ENCODE results near the gene PPP1R9A.

Gene PPP1R9A

GRCh38 chr7:95279417-95279816, 372.0 kb downstream of the PPP1R9A start:
- no peaks in the 10 kb centered on the region for H3K36me3 ChIP-seq (ENCODE audit: insufficient read depth, low read length)
- no peaks in the 10 kb centered on the region for H3K9me3 ChIP-seq (ENCODE audit: insufficient read depth, low read length, severe bottlenecking)
- DNase-seq (no peak), ATAC-seq (ENCODE audit: insufficient read depth, low read depth) (no peak)
- TF ChIP-seq, protein P1, sequence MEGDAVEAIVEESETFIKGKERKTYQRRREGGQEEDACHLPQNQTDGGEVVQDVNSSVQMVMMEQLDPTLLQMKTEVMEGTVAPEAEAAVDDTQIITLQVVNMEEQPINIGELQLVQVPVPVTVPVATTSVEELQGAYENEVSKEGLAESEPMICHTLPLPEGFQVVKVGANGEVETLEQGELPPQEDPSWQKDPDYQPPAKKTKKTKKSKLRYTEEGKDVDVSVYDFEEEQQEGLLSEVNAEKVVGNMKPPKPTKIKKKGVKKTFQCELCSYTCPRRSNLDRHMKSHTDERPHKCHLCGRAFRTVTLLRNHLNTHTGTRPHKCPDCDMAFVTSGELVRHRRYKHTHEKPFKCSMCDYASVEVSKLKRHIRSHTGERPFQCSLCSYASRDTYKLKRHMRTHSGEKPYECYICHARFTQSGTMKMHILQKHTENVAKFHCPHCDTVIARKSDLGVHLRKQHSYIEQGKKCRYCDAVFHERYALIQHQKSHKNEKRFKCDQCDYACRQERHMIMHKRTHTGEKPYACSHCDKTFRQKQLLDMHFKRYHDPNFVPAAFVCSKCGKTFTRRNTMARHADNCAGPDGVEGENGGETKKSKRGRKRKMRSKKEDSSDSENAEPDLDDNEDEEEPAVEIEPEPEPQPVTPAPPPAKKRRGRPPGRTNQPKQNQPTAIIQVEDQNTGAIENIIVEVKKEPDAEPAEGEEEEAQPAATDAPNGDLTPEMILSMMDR (IDR thresholded peaks at IDR 0.05; ENCODE audit: borderline replicate concordance, extremely low read depth, low read length, poor library complexity, severe bottlenecking), result no peak
- no peak for TF ChIP-seq EZH2 (IDR thresholded peaks at IDR 0.05; ENCODE audit: borderline replicate concordance, low read depth, low read length, severe bottlenecking)
- no peak overlapping the region for H2AFZ ChIP-seq (ENCODE audit: low read depth, low read length)
- H3K4me2 ChIP-seq (ENCODE audit: insufficient read depth, low read length), result no peak overlapping the region
- no peak overlapping the region for H3K9ac ChIP-seq (ENCODE audit: low read depth, low read length)
- no peaks in the 10 kb centered on the region for H4K20me1 ChIP-seq (ENCODE audit: insufficient read depth, low read length)
- no peaks in the 10 kb centered on the region for H3K4me1 ChIP-seq (ENCODE audit: insufficient read depth, low read length)
- no peak overlapping the region for H3K27ac ChIP-seq (ENCODE audit: low read length)
- H3K4me3 ChIP-seq (ENCODE audit: low read depth in 1 of 2, low read length in 2 of 2), result no peak overlapping the region
- no peaks in the 10 kb centered on the region for H3K79me2 ChIP-seq (ENCODE audit: insufficient read depth, low read length)
- no peaks in the 10 kb centered on the region for H3K27me3 ChIP-seq (ENCODE audit: insufficient read depth, low read length, poor library complexity)

- Histone ChIP-seq H2AFZ (ENCODE audit: low read depth, low read length) (no peak overlapping the region), H3K27ac (ENCODE audit: low read length) (no peak overlapping the region)
Measured at GRCh38 chr7:95286096-95286495, 378.7 kb downstream of the PPP1R9A start.

GRCh38 chr7:95290166-95290830, 382.9 kb downstream of the PPP1R9A start:
- Histone ChIP-seq H3K4me1 (ENCODE audit: insufficient read depth, low read length) (no peaks in the 10 kb centered on the region), H3K27ac (ENCODE audit: low read length) (no peak overlapping the region), H3K79me2 (ENCODE audit: insufficient read depth, low read length) (no peaks in the 10 kb centered on the region), H3K9ac (ENCODE audit: low read depth, low read length) (no peak overlapping the region), H3K4me2 (ENCODE audit: insufficient read depth, low read length) (no peak overlapping the region), H3K27me3 (ENCODE audit: insufficient read depth, low read length, poor library complexity) (no peaks in the 10 kb centered on the region), H3K4me3 (ENCODE audit: low read depth in 1 of 2, low read length in 2 of 2) (no peak overlapping the region), H3K36me3 (ENCODE audit: insufficient read depth, low read length) (no peaks in the 10 kb centered on the region), H3K9me3 (ENCODE audit: insufficient read depth, low read length, severe bottlenecking) (no peaks in the 10 kb centered on the region), H4K20me1 (ENCODE audit: insufficient read depth, low read length) (no peaks in the 10 kb centered on the region), H2AFZ (ENCODE audit: low read depth, low read length) (no peak overlapping the region)
- TF ChIP-seq, protein P1 (IDR thresholded peaks at IDR 0.05; ENCODE audit: borderline replicate concordance, extremely low read depth, low read length, poor library complexity, severe bottlenecking), result no peak
- no peak for TF ChIP-seq EZH2 (IDR thresholded peaks at IDR 0.05; ENCODE audit: borderline replicate concordance, low read depth, low read length, severe bottlenecking)
- DNase-seq (no peak), ATAC-seq (ENCODE audit: insufficient read depth, low read depth) (no peak)

More at GRCh38 chr7:95286096-95286495, 378.7 kb downstream of the PPP1R9A start:
- no peaks in the 10 kb centered on the region for H3K4me1 ChIP-seq (ENCODE audit: insufficient read depth, low read length)
- no peaks in the 10 kb centered on the region for H3K36me3 ChIP-seq (ENCODE audit: insufficient read depth, low read length)
- H3K4me3 ChIP-seq (ENCODE audit: low read depth in 1 of 2, low read length in 2 of 2), result no peak overlapping the region
- H3K9me3 ChIP-seq (ENCODE audit: insufficient read depth, low read length, severe bottlenecking), result no peaks in the 10 kb centered on the region
- no peak for TF ChIP-seq EZH2 (IDR thresholded peaks at IDR 0.05; ENCODE audit: borderline replicate concordance, low read depth, low read length, severe bottlenecking)
- TF ChIP-seq, protein P1 (IDR thresholded peaks at IDR 0.05; ENCODE audit: borderline replicate concordance, extremely low read depth, low read length, poor library complexity, severe bottlenecking), result no peak
- DNase-seq (no peak), ATAC-seq (ENCODE audit: insufficient read depth, low read depth) (no peak)
- H3K79me2 ChIP-seq (ENCODE audit: insufficient read depth, low read length), result no peaks in the 10 kb centered on the region
- no peak overlapping the region for H3K9ac ChIP-seq (ENCODE audit: low read depth, low read length)
- no peaks in the 10 kb centered on the region for H3K27me3 ChIP-seq (ENCODE audit: insufficient read depth, low read length, poor library complexity)
- no peak overlapping the region for H3K4me2 ChIP-seq (ENCODE audit: insufficient read depth, low read length)
- no peaks in the 10 kb centered on the region for H4K20me1 ChIP-seq (ENCODE audit: insufficient read depth, low read length)
